Omental fat pad (tissue), 4 donors: ENCODE results near the gene NXPH3. TPM values are rescaled to one million over a fixed set of nuclear protein-coding genes. Genes with fewer than 3 reads are reported as not detected.

ENCODE experiments used
- ATAC-seq: fragments of 150-250 bp; one replicate; pipeline ENCODE4 v1.9.1; 2016; ENCODE audit warnings: mild to moderate bottlenecking, moderate library complexity; ENCODE audit not compliant: low FRiP score
- DNase-seq: peaks from one replicate; pipeline ENCODE4 v3.0.0-alpha.2; 2019; ENCODE audit warnings: low spot score
- CTCF ChIP-seq, 3 donors: fragments of 450-650 bp; IDR thresholded peaks; one replicate each; pipeline ENCODE4 v1.5.1; 2016 to 2017; ENCODE audit warnings: antibody characterized with exemption in 3 of 3, mild to moderate bottlenecking in 3 of 3, moderate library complexity in 2 of 3
- total RNA-seq, 4 donors: library from RNA; depleted of rRNA; stranded (reverse); fragments of >200 nt; gene quantifications; one replicate each; pipeline ENCODE4 v1.1.0, GENCODE V29; 2016

NXPH3 gene
- total RNA-seq: 1 to 10 TPM; 2.9 to 7.4 (median 5.8) TPM

GRCh38 chr17:49575679-49576087 is at the start of gene NXPH3:
TSS of gene NXPH3 (plus strand) at chr17:49575871. CDS start at chr17:49576220, 349 bp downstream.
- ATAC-seq: peak; percentile 52
- DNase-seq: no peak
- TF ChIP-seq CTCF (IDR thresholded peaks at IDR 0.05): peak in 2 of 3 donors; percentile 72 to 74

GRCh38 chr17:49527927-49528651 is 47.6 kb upstream of the NXPH3 start:
- DNase-seq (no peak), ATAC-seq (no peak)
- TF ChIP-seq CTCF (IDR thresholded peaks at IDR 0.05): no peak

GRCh38 chr17:49528966-49529365 is 46.7 kb upstream of the NXPH3 start:
- DNase-seq (no peak), ATAC-seq (no peak)
- TF ChIP-seq CTCF (IDR thresholded peaks at IDR 0.05): no peak

- TF ChIP-seq CTCF (IDR thresholded peaks at IDR 0.05): no peak
- ATAC-seq: no peak
- DNase-seq: no peak
These were observed 45.6 kb upstream of the NXPH3 start for GRCh38 chr17:49530118-49530517.

GRCh38 chr17:49543860-49544259 is 31.8 kb upstream of the NXPH3 start:
- no peak for TF ChIP-seq CTCF (IDR thresholded peaks at IDR 0.05)
- no peak for DNase-seq
- ATAC-seq: no peak

- ATAC-seq (no peak), DNase-seq (no peak)
- no peak for TF ChIP-seq CTCF (IDR thresholded peaks at IDR 0.05)
These were observed 30.5 kb upstream of the NXPH3 start for GRCh38 chr17:49545007-49545660.
